Stimulated activated CD8-positive, alpha-beta memory T cell treated with anti-CD3 and anti-CD28 coated beads, Interleukin-2, amount 100 ng/mL, for 48 hours (primary cell): Measurements from ENCODE around the gene PRPSAP2.
"Not testable (repeated sequence)": the region's sequence is repeated elsewhere in the genome, so short reads cannot be mapped to it uniquely, and the experiment has no call there.

Experiments
- DNase-seq, 2 donors: peaks; one replicate each; pipeline ENCODE4 v3.0.0-alpha.2; 2020; ENCODE audit warnings: low read depth in 2 of 2

Gene PRPSAP2, protein sequence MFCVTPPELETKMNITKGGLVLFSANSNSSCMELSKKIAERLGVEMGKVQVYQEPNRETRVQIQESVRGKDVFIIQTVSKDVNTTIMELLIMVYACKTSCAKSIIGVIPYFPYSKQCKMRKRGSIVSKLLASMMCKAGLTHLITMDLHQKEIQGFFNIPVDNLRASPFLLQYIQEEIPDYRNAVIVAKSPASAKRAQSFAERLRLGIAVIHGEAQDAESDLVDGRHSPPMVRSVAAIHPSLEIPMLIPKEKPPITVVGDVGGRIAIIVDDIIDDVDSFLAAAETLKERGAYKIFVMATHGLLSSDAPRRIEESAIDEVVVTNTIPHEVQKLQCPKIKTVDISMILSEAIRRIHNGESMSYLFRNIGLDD

DNA sequence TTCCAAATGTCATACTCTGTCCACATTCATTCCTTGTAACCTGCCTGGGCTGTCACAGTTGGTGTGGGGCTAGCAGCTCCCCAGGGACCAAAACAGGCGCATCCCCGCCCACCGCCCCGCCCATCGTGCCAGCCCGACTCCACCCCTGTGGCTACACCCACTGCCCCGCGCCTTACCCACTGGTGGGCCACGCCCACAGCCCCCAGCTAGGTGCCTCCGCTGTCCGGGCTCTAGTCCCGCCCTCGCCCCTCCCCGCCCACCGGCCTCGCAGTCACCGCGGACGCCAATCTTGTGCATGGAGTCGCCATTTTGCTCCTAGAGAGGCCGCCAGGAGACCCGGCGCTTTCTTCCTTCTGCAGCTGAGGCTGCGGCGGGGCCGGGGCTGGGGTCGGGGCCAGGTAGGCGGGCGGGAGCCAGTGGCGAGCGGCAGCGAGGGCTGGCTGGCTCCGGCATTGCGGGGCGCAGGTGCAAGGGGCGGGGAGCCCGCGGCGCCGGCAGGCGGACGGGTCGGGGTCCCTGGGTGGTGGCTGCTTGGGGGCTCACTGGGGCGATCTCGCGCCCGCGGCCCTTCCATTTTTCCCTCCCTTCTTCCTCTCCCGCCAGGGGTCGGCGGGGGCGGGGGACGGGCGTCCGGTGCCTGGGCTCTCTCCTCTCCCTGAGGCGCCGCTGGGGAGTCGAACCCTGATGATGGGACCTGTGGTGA, at the start of gene PRPSAP2:
Gene PRPSAP2, plus strand, starts transcription at position 268 of the 703 bp plus-strand sequence. CDS start 7,703 bp downstream, outside the sequence.
- peak; percentile 93 to 96 for DNase-seq

DNA sequence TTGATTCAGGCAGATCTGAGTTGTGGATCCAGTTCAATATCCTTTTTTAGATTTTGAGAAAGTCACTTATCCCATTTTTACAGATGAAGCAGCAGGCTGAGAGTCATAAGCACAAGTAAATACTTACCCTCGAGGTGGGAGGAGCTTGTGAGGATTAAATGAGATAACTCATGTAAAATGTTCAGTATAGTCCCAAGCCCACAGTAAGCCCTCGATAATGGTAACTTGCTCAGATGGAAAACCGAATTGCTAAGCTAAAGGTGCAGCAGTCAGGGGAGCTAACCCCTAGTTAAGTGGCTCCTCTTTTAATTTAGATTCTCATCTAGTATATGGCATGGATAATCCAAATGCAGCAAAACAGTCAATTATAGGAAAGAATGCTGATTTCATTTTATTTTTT, 42.0 kb upstream of the PRPSAP2 start:
- DNase-seq, result not testable (repeated sequence)

DNA sequence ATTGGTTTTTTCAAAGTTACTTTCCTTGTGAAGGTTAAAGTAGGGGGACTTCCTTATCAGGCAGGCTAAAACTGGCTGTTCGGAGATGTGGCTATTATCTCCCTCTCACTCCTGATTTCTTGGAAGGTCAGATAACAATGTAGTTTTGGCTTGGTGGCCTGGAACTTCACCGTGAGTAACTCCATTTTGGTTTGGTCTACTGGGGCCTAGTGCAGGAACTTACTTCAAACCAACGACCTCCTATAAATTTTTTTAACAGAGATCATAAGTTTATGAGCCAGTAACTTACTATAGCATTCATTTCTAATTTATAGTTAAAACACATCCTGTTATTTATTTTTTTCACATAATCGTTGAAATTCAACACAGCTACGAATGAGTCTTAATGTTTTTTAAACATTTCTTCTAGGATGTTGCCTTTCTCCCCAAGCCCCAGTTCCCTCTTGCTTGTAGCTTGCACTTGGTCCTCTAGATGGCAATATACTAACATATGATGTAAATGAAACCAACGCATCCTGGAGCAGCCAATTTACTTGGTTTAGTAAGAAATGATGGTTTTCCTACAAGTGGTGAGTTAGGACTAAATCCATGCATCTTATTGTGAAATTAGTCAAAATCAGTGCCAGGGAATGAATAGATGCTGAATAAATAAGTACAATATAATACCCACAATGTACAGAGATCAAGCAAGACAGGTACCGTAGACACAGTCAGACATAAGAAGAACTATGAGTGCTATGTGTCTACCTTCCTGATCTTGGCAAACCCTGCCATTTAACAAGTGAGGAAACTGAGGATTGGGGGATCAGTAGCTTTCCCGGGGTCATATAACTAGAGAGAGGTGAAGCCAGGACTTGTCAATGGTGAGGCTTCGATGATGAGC, 41.2 kb upstream of the PRPSAP2 start:
- peak in 1 of 2 donors; percentile 1 for DNase-seq

DNA sequence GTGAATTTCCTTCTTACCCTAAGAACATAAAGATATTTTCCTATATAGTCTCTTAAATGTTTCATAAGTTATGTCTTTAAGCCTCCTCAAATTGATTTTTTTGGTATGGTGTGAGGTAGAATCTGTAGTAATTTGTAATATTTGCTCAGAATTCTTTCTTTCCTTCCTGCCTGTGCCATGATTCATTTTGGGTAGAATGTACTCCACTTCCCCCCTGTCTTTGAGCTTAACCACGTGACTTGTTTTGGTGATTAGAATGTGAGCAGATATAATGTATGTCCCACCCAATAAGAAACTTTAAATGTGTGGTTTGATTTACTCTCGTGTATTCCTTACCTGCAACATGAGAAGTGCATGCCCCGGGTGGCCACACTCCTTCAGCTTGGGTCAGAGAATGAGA, 36.5 kb upstream of the PRPSAP2 start:
- DNase-seq, result not testable (repeated sequence)

DNA sequence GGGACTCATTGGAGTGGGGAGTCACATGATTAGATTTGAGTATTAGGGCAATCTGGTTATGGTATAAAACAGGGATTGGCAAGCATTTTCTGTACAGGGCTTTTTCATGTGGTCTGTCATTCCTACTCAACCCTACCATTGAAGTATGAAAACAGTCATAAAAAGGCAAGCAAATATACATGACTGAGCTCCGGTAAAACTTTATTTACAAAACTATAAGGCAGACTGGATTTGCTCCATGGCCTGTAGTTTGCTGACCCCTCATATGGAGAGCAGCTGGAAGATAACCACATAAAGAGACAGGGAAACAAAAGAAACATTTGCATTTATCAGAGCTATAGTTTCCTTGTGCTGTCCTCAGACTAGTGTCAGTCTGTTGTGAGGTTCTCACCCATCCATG, 30.3 kb upstream of the PRPSAP2 start:
- not testable (repeated sequence) for DNase-seq

DNA sequence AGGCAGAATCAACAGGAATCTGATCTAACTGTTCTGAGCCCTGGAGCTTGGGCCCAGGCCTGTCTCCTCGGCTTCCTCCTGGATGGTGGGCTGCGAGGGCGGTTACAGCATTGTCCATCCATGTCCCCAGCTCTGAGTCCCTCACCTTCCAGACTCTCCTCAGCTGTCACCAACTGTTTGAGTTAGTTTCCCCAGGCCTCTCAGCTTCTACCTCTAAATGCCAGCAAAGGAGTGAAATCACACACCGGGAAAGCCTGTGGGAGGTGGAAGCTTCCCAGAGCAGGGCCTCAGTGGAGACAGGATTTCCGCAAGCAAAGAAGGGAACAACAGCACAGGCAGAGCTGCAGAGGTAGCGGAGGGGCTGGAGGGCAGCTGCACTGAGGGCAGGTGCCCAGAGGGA, 9.4 kb upstream of the PRPSAP2 start:
- DNase-seq, result no peak

DNA sequence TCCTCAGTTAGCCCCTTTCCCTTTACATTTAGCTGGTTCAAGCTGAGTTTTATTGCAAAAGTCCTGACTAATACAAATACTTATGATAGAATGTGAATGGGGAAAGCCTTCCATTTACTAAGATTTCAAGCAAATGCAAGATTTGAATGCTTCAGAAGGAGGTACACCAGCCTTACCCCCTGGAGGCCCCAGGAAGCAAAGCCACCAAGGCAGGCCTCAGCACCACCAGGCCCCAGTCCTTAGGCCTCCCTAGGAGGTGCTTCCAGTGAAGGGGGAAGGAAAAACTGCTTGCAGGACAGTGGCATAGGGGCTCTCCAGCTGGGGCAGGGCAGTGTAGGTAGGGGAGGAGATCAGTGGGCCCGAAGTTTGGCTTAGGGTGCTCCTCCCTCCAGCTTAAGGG, 7.3 kb upstream of the PRPSAP2 start:
- no peak for DNase-seq

DNA sequence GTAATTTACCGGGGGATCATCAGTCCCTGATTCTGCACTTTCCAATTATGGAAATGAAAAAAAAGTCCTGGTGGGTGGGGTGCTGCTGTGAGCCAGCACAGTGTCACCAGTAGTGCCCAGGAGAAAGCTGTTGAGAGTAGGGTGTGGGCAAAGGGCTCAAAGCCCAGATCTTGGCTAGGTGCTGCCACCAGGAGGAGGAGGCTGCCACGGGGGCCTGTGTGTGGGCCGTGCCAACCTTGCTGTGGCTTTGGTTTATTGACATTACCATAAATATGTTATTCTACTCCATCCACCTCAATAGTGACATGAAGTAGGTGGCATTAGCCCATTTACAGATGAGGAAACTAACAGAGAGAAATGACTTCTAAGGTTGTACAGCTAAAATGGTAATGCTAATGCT, 6.7 kb upstream of the PRPSAP2 start:
- DNase-seq, result no peak

DNA sequence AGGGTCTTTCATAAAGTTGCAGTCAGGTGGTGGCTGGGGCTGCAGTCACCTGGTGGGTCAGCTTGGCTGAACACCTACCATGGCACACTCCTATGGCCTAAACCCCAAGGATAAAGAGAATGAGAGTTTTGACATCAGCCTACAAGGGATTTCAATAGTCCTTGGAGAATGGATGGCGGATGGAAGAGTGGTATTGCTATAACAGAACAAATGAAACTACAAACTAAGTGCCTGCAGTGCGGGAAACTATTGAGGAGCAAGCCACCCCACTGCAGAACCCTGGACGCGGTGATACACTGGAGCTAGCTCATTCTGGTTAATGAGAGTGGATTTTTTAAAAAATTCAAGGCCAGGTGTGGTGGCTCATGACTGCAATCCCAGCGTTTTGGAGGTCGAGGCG, 3.0 kb upstream of the PRPSAP2 start:
- DNase-seq, result no peak

DNA sequence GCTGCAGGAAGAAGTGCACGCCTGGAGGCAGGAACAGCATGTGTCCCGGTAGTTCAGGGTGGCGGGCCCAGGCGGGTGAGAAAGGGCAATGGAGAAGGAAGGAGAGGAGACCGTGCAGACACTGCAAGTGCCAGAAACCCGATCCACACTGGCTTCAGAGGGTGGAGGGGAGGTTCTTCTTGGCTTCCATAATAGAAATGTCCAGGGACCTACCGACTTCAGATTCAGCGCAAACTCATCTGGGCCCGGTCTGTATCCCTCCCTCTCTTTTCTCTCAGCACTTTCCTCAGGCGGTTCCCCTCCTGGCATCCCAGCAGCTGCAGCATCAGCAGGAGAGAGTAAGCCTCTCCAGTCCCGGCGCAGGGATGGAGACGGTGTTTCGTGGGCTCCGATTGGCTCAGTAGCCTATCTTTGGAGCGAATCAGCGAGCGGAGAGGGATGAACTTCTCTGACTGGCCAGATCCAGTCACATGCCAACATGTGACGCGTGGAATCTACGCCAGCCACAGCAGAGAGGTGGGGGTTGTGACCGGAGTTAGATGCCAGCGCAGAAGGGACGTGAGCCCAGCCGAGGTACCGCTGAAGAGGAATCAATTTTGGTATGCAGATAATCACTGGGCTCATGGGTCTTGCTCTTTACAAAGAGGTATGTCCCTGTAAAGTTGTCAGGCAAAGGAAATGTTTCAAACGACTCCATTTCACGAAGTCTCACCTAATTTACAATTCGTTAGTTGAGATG, 1.9 kb upstream of the PRPSAP2 start:
- DNase-seq, result peak; percentile 77

DNA sequence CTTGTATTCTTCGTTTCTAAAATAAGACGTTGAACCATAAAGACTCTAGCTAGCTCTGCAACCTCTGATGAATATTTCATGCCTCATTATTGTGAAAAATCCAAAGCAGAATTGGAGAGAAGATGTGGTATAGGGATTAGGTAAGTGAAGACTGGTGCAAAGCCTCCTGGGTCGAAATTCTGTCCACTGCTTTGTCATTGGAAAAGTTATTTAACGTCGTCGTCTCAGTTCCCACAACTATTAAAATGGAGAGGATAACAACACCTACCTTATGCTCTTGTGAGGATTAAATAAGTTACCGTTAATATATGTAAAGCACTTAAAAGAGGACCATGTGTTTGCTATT, 1.4 kb upstream of the PRPSAP2 start:
- no peak for DNase-seq

DNA sequence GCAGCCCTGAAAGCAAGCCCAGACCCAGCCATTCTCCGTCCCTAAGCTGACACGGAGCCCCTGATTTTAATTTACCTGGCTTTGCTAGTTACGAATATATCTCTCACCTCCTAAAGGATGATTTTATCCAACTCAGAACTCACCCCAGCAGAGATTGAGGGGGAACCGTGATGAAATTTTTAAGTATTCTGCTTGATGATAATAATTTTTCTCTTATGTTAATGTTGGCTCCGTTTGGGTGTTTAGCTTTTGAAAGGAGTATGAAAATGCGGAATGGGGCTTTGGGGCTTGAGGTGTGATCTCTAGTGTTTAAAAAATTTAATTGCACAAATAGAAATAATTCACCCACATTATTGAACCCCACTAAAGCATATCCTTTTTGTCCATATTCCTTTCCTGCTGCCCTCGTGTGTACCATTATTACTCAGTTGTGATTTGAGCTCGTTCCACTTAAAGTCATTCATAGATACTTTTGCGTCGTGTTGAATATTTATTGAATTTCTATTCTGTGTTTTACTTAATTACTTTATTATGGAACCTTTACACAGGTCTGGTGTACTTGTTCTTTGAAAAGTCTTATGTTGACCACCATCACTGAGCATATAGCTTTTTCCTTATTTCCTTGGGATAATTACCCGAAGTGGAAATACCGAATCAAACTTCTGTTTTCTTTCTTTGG, 775 bp downstream of the PRPSAP2 start:
- DNase-seq, result no peak

DNA sequence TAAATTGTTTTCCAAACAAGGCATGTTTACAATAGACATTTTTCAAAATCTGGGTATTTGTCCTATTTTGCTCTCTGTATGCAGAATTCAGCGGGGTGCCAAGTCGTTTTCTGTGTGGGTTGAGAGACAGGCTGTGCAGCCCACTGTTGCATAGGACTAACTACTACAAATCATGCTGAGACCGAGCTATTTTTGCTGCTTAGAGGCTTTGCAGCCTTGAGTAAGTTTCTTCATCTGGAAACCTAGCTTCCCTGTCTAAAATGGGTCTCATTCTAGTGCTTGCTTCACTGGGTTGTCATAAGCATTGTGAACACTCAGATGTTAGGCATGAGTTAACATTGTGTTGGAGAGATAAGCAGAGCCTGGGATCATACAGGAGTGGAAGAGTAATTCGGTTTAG, 1.3 kb downstream of the PRPSAP2 start:
- DNase-seq, result no peak

DNA sequence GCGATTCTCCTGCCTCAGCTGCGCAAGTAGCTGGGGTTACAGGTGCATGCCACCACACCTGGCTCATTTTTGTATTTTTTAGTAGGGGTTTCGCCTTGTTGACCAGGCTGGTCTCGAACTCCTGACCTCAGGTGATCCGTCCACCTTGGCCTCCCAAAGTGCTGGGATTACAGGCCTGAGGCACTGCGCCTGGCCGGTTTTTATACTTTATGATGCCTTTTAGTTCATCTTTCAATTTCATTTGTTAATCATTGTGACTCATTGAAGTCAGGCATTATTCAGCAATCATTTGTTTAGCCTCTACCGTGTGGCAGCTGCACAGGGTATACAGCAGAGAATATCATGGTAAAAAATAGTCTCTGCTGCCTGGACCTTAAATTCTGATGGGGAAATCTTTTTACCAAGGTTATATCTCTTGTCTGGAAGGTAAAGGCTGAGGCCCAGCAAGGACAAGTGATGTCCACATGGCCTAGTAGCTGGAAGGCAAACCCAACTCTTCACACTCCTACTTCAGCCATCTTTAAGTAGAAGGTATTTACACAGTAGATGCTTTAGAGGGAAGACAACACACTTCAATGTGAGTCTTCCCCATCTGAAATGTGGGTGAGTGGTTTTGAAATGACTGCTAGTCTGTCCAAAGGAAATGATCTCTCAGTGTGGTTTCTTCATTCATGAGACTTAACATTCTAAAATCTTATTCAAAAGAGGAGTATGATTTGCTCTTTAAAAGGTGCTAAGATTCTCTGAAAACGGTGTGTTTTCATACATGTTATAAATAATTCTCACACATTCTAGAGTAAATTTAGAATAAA, 2.4 kb downstream of the PRPSAP2 start:
- no peak for DNase-seq

DNA sequence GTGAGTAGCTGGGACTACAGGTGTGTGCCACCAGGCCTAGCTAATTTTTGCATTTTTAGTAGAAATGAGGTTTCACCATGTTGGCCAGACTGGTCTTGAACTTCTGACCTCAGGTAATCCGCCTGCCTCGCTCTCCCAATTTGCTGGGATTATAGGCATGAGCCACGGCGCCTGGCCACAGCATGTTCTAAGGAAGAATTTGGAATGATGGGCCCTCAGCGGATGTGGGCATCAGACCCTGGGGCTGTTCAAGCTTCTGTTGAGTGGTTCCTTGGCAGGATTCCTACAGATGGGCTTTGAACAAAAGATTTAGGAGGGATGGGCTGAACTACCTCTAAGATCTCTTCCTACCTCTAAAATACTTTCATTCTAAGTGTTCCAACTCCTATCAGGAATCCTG, 4.1 kb downstream of the PRPSAP2 start:
- no peak for DNase-seq

DNA sequence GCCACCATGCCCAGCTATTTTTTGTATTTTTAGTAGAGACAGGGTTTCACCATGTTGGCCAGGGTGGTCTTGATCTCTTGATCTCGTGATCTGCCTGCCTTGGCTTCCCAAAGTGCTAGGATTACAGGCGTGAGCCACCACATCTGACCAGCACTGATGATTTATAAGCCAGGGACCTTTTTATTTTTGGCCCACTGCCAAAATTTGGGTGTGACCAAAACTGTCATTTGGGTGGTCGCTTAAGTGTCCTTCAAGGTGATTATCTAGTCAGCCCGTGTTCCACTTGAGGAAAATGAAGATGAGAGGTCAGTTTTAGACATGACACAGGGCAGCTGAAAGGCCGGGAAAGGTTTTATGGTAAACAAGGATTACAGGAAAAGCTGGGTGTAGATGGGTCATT, 7.1 kb downstream of the PRPSAP2 start:
- DNase-seq, result not testable (repeated sequence)

DNA sequence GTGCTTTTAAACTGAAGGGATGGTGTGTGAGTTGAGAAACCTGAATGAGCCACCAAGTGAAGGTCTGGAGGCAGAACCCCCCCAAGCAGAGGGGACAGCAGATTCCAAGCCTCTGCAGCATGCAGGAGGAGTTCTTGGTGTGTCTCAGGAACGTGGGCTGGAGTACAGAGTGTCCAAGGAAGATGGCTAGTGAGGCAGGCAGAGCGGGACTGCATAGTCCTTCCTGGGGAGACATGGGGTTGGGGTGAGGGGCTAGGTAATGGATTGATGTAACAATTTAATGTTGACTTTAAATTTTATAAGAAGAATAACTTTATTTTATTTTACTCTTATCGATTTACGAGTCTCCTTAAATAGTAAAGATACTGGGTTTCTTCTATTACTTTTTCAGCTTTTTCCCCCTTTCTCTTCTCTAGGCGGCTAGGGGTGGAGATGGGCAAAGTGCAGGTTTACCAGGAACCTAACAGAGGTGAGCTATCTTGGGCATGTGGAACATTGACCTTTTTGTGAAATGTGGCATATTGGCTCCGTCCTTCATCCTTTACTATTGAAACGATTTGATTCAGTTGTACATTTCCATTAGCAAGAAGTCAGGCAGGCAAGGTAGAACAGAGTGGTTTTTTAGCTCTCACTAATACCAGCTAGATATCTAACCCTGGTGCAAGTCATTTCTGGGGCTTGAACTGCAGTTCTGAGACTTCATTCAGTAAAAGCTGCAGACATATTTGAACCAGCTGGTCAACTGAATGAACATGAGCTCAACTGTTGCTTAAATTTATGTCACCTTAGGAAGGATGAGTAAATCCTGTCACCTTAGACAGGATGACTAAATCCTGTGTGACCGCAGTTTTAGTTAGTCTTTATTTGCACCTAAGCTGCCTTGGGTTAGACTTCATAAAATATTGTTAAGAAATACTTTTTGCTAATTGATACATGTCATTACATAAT, 9.2 kb downstream of the PRPSAP2 start:
- DNase-seq, result no peak

DNA sequence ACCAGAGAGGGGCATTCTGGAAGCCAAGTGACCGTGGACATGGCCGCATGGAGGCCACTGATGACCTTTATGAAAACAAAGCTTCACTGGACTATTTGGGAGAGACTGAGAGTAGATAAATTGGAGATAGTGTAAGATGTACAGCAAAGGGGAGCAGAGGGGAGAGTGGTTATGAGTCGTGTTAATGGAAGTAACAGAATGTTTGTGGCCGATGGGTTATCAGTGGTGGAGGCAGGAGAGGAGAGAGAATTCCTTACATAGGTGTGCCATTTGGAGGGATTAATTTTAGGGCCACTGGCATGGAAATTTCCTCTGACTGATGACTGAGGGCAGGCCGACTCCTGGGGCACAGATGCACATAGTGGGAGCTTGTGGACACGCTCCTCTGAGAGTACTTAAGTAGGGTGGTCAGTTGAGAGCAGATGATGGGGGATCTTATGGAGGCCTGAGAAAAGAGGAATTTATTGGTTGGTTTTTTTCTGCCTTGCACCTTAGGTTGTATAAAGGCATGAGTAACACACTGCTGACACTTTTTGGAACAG, 19.2 kb downstream of the PRPSAP2 start:
- no peak for DNase-seq

DNA sequence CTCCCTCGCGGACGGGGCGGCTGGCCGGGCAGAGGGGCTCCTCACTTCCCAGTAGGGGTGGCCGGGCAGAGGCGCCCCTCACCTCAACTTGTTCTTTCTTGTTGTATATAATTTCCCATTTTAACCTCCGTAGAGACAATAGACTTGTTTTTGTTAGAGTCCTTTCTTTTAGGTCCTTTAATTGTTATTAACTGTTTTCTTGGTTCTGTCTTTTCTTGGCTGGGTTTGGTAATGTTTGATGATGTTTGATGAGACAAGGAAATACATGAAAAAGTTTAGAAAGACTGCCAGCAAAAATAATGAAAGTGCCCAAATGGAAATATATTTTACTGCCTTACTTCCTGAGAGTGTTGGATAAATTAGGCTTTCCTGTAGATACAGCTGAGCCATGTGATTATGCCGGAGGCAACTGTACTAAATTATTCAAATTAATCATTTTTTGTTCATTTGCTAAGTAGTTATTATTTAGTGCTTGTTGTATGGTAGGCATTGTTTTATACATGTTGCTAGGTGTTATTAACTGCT, 30.9 kb downstream of the PRPSAP2 start:
- no peak for DNase-seq
